ENCODE measurements around the gene LAGE3. TPM values are rescaled to one million over a fixed set of nuclear protein-coding genes. Genes with fewer than 3 reads are reported as not detected.

Gene LAGE3
- total RNA-seq, 1 donor from 2014 or later, result 27.9 TPM

GRCh38 chrX:154433605-154434004 lies 45.5 kb downstream of the LAGE3 start:
- Histone ChIP-seq H3K36me3 (ENCODE audit: control insufficient read depth, insufficient read depth, low read length) (no peaks in the 10 kb centered on the region), H3K4me3 (ENCODE audit: low read depth, low read length) (no peak overlapping the region), H3K27me3 (ENCODE audit: control insufficient read depth, insufficient read depth, low read length) (no peaks in the 10 kb centered on the region)
- TF ChIP-seq CTCF (IDR thresholded peaks at IDR 0.05; ENCODE audit: insufficient read depth, low read length, poor library complexity, severe bottlenecking), result no peak
- DNase-seq (ENCODE audit: low read depth), result no peak

- TF ChIP-seq CTCF (IDR thresholded peaks at IDR 0.05; ENCODE audit: insufficient read depth, low read length, poor library complexity, severe bottlenecking), result no peak
- no peak for DNase-seq (ENCODE audit: low read depth)
- H3K27me3 ChIP-seq (ENCODE audit: control insufficient read depth, insufficient read depth, low read length), result no peaks in the 10 kb centered on the region
- no peaks in the 10 kb centered on the region for H3K36me3 ChIP-seq (ENCODE audit: control insufficient read depth, insufficient read depth, low read length)
- no peak overlapping the region for H3K4me3 ChIP-seq (ENCODE audit: low read depth, low read length)
Observed at GRCh38 chrX:154432210-154432609, 46.9 kb downstream of the LAGE3 start.

- H3K27me3 ChIP-seq (ENCODE audit: control insufficient read depth, insufficient read depth, low read length), result no peaks in the 10 kb centered on the region
- TF ChIP-seq CTCF (IDR thresholded peaks at IDR 0.05; ENCODE audit: insufficient read depth, low read length, poor library complexity, severe bottlenecking), result no peak
- no peaks in the 10 kb centered on the region for H3K36me3 ChIP-seq (ENCODE audit: control insufficient read depth, insufficient read depth, low read length)
- H3K4me3 ChIP-seq (ENCODE audit: low read depth, low read length), result no peak overlapping the region
- no peak for DNase-seq (ENCODE audit: low read depth)
Observed at GRCh38 chrX:154431341-154431740, 47.7 kb downstream of the LAGE3 start.

- Histone ChIP-seq H3K27me3 (ENCODE audit: control insufficient read depth, insufficient read depth, low read length) (no peaks in the 10 kb centered on the region), H3K4me3 (ENCODE audit: low read depth, low read length) (no peak overlapping the region), H3K36me3 (ENCODE audit: control insufficient read depth, insufficient read depth, low read length) (no peaks in the 10 kb centered on the region)
- DNase-seq (ENCODE audit: low read depth), result no peak
- no peak for TF ChIP-seq CTCF (IDR thresholded peaks at IDR 0.05; ENCODE audit: insufficient read depth, low read length, poor library complexity, severe bottlenecking)
Observed at GRCh38 chrX:154430916-154431315, 48.2 kb downstream of the LAGE3 start.

GRCh38 chrX:154430479-154430878 lies 48.6 kb downstream of the LAGE3 start:
- H3K27me3 ChIP-seq (ENCODE audit: control insufficient read depth, insufficient read depth, low read length), result no peaks in the 10 kb centered on the region
- TF ChIP-seq CTCF (IDR thresholded peaks at IDR 0.05; ENCODE audit: insufficient read depth, low read length, poor library complexity, severe bottlenecking), result no peak
- DNase-seq (ENCODE audit: low read depth), result no peak
- no peaks in the 10 kb centered on the region for H3K36me3 ChIP-seq (ENCODE audit: control insufficient read depth, insufficient read depth, low read length)
- no peak overlapping the region for H3K4me3 ChIP-seq (ENCODE audit: low read depth, low read length)

GRCh38 chrX:154429711-154430110 lies 49.4 kb downstream of the LAGE3 start:
- DNase-seq (ENCODE audit: low read depth), result no peak
- Histone ChIP-seq H3K36me3 (ENCODE audit: control insufficient read depth, insufficient read depth, low read length) (no peaks in the 10 kb centered on the region), H3K27me3 (ENCODE audit: control insufficient read depth, insufficient read depth, low read length) (no peaks in the 10 kb centered on the region), H3K4me3 (ENCODE audit: low read depth, low read length) (peak overlapping the region; percentile 11)
- TF ChIP-seq CTCF (IDR thresholded peaks at IDR 0.05; ENCODE audit: insufficient read depth, low read length, poor library complexity, severe bottlenecking), result no peak

All from kidney epithelial cell (primary cell).